ENCODE measurements around the gene SLC25A25. TPM values are rescaled to one million over a fixed set of nuclear protein-coding genes. Genes with fewer than 3 reads are reported as not detected.

Gene SLC25A25
- total and polyA plus RNA-seq, 9 of the 15 experiments (the other 6 are each of a cell fraction or from before 2014, with no cell fraction given) = 0.07 to 35.9 (median 23.2) TPM

GRCh38 chr9:128149951-128150593 lies 82.0 kb downstream of the SLC25A25 start (continued):
- TF ChIP-seq ZBTB40 (IDR thresholded peaks at IDR 0.05) (no peak), ZBTB40 (CRISPR knock-in tag; IDR thresholded peaks at IDR 0.05) (no peak), E2F4 (CRISPR knock-in tag; IDR thresholded peaks at IDR 0.05; ENCODE audit: low read depth) (no peak), HDAC2 (IDR thresholded peaks at IDR 0.05) (0 out of 2 replicates have a peak, but pooled peaks have one; percentile 16), HDAC1 (IDR thresholded peaks at IDR 0.05) (no peak), CHD2 (IDR thresholded peaks at IDR 0.05; ENCODE audit: low read depth, low read length) (no peak), ETV5 (CRISPR knock-in tag; IDR thresholded peaks at IDR 0.05; ENCODE audit: low read depth) (no peak), ZNF668 (CRISPR knock-in tag; IDR thresholded peaks at IDR 0.05) (0 out of 2 replicates have a peak, but pooled peaks have one; percentile 39), CTBP1 (IDR thresholded peaks at IDR 0.05; ENCODE audit: borderline replicate concordance) (no peak), ZNF24 (IDR thresholded peaks at IDR 0.05) (no peak), TRIM24 (IDR thresholded peaks at IDR 0.05) (no peak), MCM3 (IDR thresholded peaks at IDR 0.05) (no peak), CUX1 (CRISPR knock-in tag; IDR thresholded peaks at IDR 0.05) (no peak), SMAD3 (CRISPR knock-in tag; conservative IDR thresholded peaks at IDR 0.05) (no peak), ZNF830 (CRISPR knock-in tag; IDR thresholded peaks at IDR 0.05) (peak; percentile 27; the same call in 1 of the 2 replicates)
